K562 (cell line): ENCODE measurements around the gene EDEM1. TPM values are rescaled to one million over a fixed set of nuclear protein-coding genes. Genes with fewer than 3 reads are reported as not detected.

Experiments used
- ATAC-seq: fragments of 200-7000 bp; cut with Tn5 transposase; 3 replicates; pipeline ENCODE4 v1.9.1; 2020; ENCODE audit warnings: moderate library complexity
- BruUV-seq: library from RNA; stranded (reverse); fragments of 400-500 nt; replicated peaks from 2 replicates; lab custom pipeline; 2021; lab: Mats Ljungman, UMichigan
- CTCF ChIA-PET: fragments of 300-600 bp; formaldehyde crosslinking; extraction: SDS; loops from one replicate; lab custom pipeline; 2021; ENCODE audit warnings: low intra/inter-chr PET ratio; lab: Yijun Ruan, JAX
- POLR2A ChIA-PET: fragments of 300-600, 350-650 bp; sonication (Branson Sonifier 250); formaldehyde crosslinking; extraction: SDS; loops from one replicate; lab custom pipeline; 2021; ENCODE audit warnings: antibody characterized with exemption, inconsistent platforms; lab: Yijun Ruan, JAX
- DNase-seq, 4 experiments: peaks; one replicate each; pipeline versions ENCODE4 v3.0.0 to v3.0.0-alpha.2; 2011 to 2018; ENCODE audit warnings: low spot score in 3 of 4, mixed read lengths in 3 of 4; ENCODE audit errors: extremely low read depth in 1 of 4
- FAIRE-seq: peaks from 2 replicates; lab custom pipeline; 2011; peaks lifted over from hg19 to GRCh38; lab: Jason Lieb, UNC
- H2AFZ ChIP-seq: 2 replicates; pipeline ENCODE4 v1.6.0; 2011; ENCODE audit warnings: low read depth, low read length, control low read depth, inconsistent platforms
- H3K27ac ChIP-seq: fragments of 200-600 bp; 3 replicates; pipeline ENCODE4 v1.8.0; 2011; ENCODE audit warnings: low read depth, mild to moderate bottlenecking, control low read depth, inconsistent platforms, low read length, moderate library complexity, mixed read lengths; ENCODE audit errors: extremely low read depth
- H3K27me3 ChIP-seq, 2 experiments: fragments of 300-600 bp in 1 of 2; 2 replicates in 1 of 2; 3 replicates in 1 of 2; pipeline versions ENCODE4 v1.6.0 to v1.8.0; 2011; ENCODE audit warnings: inconsistent platforms in 2 of 2, low read length in 2 of 2, mild to moderate bottlenecking in 1 of 2, mixed read lengths in 1 of 2, moderate library complexity in 1 of 2; ENCODE audit not compliant: control insufficient read depth in 2 of 2, insufficient read depth in 2 of 2
- H3K36me3 ChIP-seq: fragments of 300-600 bp; 3 replicates; pipeline ENCODE4 v1.8.0; 2011; ENCODE audit warnings: mild to moderate bottlenecking, low read length, inconsistent platforms; ENCODE audit not compliant: control insufficient read depth, insufficient read depth
- H3K4me1 ChIP-seq, 2 experiments: fragments of 200-600 bp in 1 of 2; replicated peaks in 1 of 2; 2 replicates in 1 of 2; 3 replicates in 1 of 2; pipeline versions ENCODE4 v1.5.1 to v1.8.0; 2011; ENCODE audit warnings: inconsistent platforms in 2 of 2, low read length in 2 of 2, mild to moderate bottlenecking in 1 of 2, mixed read lengths in 1 of 2, moderate library complexity in 1 of 2; ENCODE audit not compliant: control insufficient read depth in 2 of 2, insufficient read depth in 2 of 2
- H3K4me2 ChIP-seq: 2 replicates; pipeline ENCODE4 v1.6.1; 2011; ENCODE audit warnings: low read length, control low read depth, inconsistent platforms, mixed read lengths; ENCODE audit not compliant: insufficient read depth
- H3K4me3 ChIP-seq: fragments of 200-600 bp; sonication (generic), shearing (Covaris generic); 2 replicates; pipeline ENCODE4 v1.5.1; 2016; ENCODE audit warnings: control low read depth, inconsistent platforms
- H3K79me2 ChIP-seq: fragments of 200-600 bp; 3 replicates; pipeline ENCODE4 v1.8.0; 2011; ENCODE audit warnings: low read length, inconsistent platforms; ENCODE audit not compliant: control insufficient read depth, insufficient read depth
- H3K9ac ChIP-seq, 2 experiments: 2 replicates each; pipeline versions ENCODE4 v1.6.0 to v1.6.1; 2011; ENCODE audit warnings: low read depth in 2 of 2, low read length in 2 of 2, control low read depth in 1 of 2, inconsistent platforms in 1 of 2, mild to moderate bottlenecking in 1 of 2, mixed read lengths in 1 of 2; ENCODE audit not compliant: insufficient read depth in 1 of 2
- H3K9me1 ChIP-seq: one replicate; pipeline ENCODE4 v1.6.0; 2011; ENCODE audit warnings: inconsistent platforms, mild to moderate bottlenecking, low read length, moderate library complexity; ENCODE audit not compliant: control insufficient read depth, insufficient read depth
- H3K9me3 ChIP-seq: replicated peaks from 2 replicates; pipeline ENCODE4 v1.5.1; 2011; ENCODE audit warnings: low read depth, low read length, inconsistent platforms; ENCODE audit not compliant: control insufficient read depth, insufficient read depth
- H4K20me1 ChIP-seq: replicated peaks from 2 replicates; pipeline ENCODE4 v1.6.1; 2011; ENCODE audit warnings: low read length, inconsistent platforms, mixed read lengths; ENCODE audit not compliant: control insufficient read depth, insufficient read depth
- CBX2 ChIP-seq: fragments of 200-600 bp; sonication (generic); IDR thresholded peaks from one replicate; pipeline ENCODE4 v1.6.1; 2012; ENCODE audit warnings: mild to moderate bottlenecking, low read length, inconsistent platforms; ENCODE audit not compliant: insufficient read depth, poor library complexity, severe bottlenecking
- CBX8 ChIP-seq: fragments of 200-600 bp; sonication (generic); IDR thresholded peaks from 2 replicates; pipeline ENCODE4 v1.6.1; 2012; ENCODE audit warnings: borderline replicate concordance, mixed run types, low read depth, mild to moderate bottlenecking, moderate library complexity, mixed read lengths, low read length, control low read depth, inconsistent platforms; ENCODE audit not compliant: poor library complexity, severe bottlenecking; ENCODE audit errors: extremely low read depth
- WGBS: fragments of 100-300 bp; shearing (Covaris generic); methylation state at CpG from one replicate; pipeline ENCODE4 v1.1.6; 2016; ENCODE audit warnings: low coverage, mixed read lengths; ENCODE audit not compliant: insufficient coverage; ENCODE audit errors: missing lambda C conversion rate; 5-methylcytosine and 5-hydroxymethylcytosine counted together
- in situ Hi-C: fragments of 300-500 bp; cut with MboI; formaldehyde crosslinking; loops from 4 replicates; pipeline ENCODE4 v1.15.0; 2018; ENCODE audit warnings: inconsistent platforms, mixed read lengths
- intact Hi-C: fragments of 100-400 bp; cut with micrococcal nuclease; formaldehyde crosslinking; loops from 2 replicates; pipeline ENCODE4 v1.14.2; 2022
- polyA plus RNA-seq, 8 experiments: library from polyadenylated mRNA; depleted of rRNA in 4 of 8; stranded (reverse) in 5 of 8; unstranded in 3 of 8; fragments of >200 nt; fragmentation: Nextera tagmentation in 2 of 8; fragmentation: Illumina TruSeq in 1 of 8; extraction: Ambion mirVana in 2 of 8; extraction: Trizol in 1 of 8; gene quantifications; 2 replicates each; pipeline versions ENCODE4 v1.2.1 to v1.2.3, GENCODE V29; 2011 to 2014; ENCODE audit warnings: inconsistent platforms in 1 of 8, missing spikeins in 1 of 8
- total RNA-seq, 7 experiments: library from RNA; depleted of rRNA in 6 of 7; stranded (reverse); fragments of >200 nt in 6 of 7; fragmentation: Illumina TruSeq in 2 of 7; extraction: Trizol in 2 of 7; gene quantifications; 2 replicates each; pipeline versions ENCODE4 v1.2.1 to v1.2.3, GENCODE V29; 2011 to 2021; ENCODE audit warnings: low replicate concordance in 1 of 7
- TF ChIP-seq, protein P1 (sequence below): sonication (generic); formaldehyde crosslinking; IDR thresholded peaks from 2 replicates; pipeline ENCODE4 v1.8.0; 2023; ENCODE audit warnings: mild to moderate bottlenecking, missing genetic modification reagents

Gene EDEM1
- total and polyA plus RNA-seq, 9 of the 15 experiments (the other 6 are each of a cell fraction or from before 2014, with no cell fraction given) = 6.2 to 36.7 (median 14.3) TPM

DNA sequence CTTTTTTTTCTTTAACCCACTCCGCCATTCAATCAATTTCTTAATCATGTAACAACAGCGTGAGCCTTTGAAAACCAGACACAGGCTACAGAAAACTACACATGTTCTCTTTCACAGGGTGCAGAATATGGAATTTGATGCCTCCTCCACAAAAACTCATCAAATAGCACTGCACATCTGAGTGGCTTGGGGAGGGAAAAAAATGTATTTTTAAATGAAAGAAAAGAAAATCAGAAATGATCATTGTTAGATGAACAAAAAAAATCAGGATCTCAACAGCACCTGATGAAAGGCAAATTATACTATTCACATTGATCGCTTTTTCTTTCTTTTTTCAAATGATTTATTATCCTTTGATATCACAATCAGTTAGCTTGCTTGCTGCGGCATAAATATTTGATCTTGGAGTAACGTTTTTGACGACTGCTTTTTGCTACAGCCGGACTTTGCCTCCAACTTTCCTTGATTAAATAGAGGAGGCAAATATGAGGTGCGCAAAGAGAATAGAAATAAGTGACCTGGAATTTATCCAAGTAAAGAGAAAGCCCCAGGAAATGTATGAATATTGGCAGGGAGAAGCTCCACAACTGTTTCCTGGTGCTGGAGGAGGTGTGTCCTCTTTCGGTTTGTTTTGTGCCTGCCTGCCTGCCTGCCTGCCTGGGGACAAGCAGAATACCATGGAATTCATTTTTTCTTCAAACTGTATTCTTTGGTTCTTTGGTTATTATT lies 63.1 kb downstream of the EDEM1 start:
- no peaks in the 10 kb centered on the region for H3K79me2 ChIP-seq
- ChIA-PET POLR2A (interaction anchor here (0.6 to 1.3 kb wide), 3 partner anchors 16 to 261 kb away, joined by 3 to 4 read pairs (median 3); no protein-coding TSS in a partner anchor), CTCF (no interaction called here)
- no peak overlapping the region for H3K4me3 ChIP-seq
- FAIRE-seq (no peak), ATAC-seq (peak; percentile 14)
- intact Hi-C loops = no loop called here
- H2AFZ ChIP-seq = no peak overlapping the region
- H4K20me1 ChIP-seq = no peaks in the 10 kb centered on the region
- H3K4me1 ChIP-seq = no peaks in the 10 kb centered on the region
- BruUV-seq = no TSS peak
- peaks cover 59 to 66% of the 10 kb centered on the region in 2 experiments for H3K27me3 ChIP-seq
- no peaks in the 10 kb centered on the region for H3K9me1 ChIP-seq
- no peak overlapping the region for H3K27ac ChIP-seq
- TF ChIP-seq, protein P1, sequence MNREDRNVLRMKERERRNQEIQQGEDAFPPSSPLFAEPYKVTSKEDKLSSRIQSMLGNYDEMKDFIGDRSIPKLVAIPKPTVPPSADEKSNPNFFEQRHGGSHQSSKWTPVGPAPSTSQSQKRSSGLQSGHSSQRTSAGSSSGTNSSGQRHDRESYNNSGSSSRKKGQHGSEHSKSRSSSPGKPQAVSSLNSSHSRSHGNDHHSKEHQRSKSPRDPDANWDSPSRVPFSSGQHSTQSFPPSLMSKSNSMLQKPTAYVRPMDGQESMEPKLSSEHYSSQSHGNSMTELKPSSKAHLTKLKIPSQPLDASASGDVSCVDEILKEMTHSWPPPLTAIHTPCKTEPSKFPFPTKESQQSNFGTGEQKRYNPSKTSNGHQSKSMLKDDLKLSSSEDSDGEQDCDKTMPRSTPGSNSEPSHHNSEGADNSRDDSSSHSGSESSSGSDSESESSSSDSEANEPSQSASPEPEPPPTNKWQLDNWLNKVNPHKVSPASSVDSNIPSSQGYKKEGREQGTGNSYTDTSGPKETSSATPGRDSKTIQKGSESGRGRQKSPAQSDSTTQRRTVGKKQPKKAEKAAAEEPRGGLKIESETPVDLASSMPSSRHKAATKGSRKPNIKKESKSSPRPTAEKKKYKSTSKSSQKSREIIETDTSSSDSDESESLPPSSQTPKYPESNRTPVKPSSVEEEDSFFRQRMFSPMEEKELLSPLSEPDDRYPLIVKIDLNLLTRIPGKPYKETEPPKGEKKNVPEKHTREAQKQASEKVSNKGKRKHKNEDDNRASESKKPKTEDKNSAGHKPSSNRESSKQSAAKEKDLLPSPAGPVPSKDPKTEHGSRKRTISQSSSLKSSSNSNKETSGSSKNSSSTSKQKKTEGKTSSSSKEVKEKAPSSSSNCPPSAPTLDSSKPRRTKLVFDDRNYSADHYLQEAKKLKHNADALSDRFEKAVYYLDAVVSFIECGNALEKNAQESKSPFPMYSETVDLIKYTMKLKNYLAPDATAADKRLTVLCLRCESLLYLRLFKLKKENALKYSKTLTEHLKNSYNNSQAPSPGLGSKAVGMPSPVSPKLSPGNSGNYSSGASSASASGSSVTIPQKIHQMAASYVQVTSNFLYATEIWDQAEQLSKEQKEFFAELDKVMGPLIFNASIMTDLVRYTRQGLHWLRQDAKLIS (CRISPR knock-in tag) = no peak
- TF ChIP-seq CBX8 (peak; percentile 78), CBX2 (peak; percentile 70)
- TF ChIP-seq, all 486 proteins: peak for 2
- Histone ChIP-seq H3K36me3 (no peaks in the 10 kb centered on the region), H3K9me3 (no peaks in the 10 kb centered on the region), H3K4me2 (no peak overlapping the region), H3K9ac (no peak overlapping the region)
- WGBS = 3% methylated on average over 9 of the region's 9 CpGs
- no peak for DNase-seq
- in situ Hi-C loops = no loop called here
